ENCODE results near the gene EPB41L3. TPM values are rescaled to one million over a fixed set of nuclear protein-coding genes. Genes with fewer than 3 reads are reported as not detected.
"Not testable (repeated sequence)": the region's sequence is repeated elsewhere in the genome, so short reads cannot be mapped to it uniquely, and the experiment has no call there.

The EPB41L3 gene
- total RNA-seq, 2 donors from 2014 or later, result 37.4 to 77.2 TPM

GRCh38 chr18:5500158-5500939, 43.4 kb downstream of the EPB41L3 start:
- Histone ChIP-seq H3K4me1 (ENCODE audit: control insufficient read depth in 1 of 2, low read depth in 2 of 2) (no peaks in the 10 kb centered on the region), H3K36me3 (no peaks in the 10 kb centered on the region), H3K27me3 (replicated peaks; ENCODE audit: insufficient read depth) (no peaks in the 10 kb centered on the region), H3K27ac (no peak overlapping the region), H3K9me3 (no peaks in the 10 kb centered on the region), H3K4me3 (no peak overlapping the region)
- ATAC-seq (ENCODE audit: insufficient number of reproducible peaks, low FRiP score, low read depth) (no peak), DNase-seq (ENCODE audit: low spot score) (no peak)
- no peak for TF ChIP-seq CTCF (IDR thresholded peaks at IDR 0.05)

- TF ChIP-seq CTCF (IDR thresholded peaks at IDR 0.05), result no peak
- Histone ChIP-seq H3K36me3 (no peaks in the 10 kb centered on the region), H3K27me3 (replicated peaks; ENCODE audit: insufficient read depth) (no peaks in the 10 kb centered on the region), H3K9me3 (no peaks in the 10 kb centered on the region), H3K4me1 (ENCODE audit: control insufficient read depth in 1 of 2, low read depth in 2 of 2) (no peaks in the 10 kb centered on the region), H3K4me3 (no peak overlapping the region), H3K27ac (no peak overlapping the region)
- ATAC-seq (ENCODE audit: insufficient number of reproducible peaks, low FRiP score, low read depth) (no peak), DNase-seq (ENCODE audit: low spot score) (no peak)
These were observed 45.3 kb downstream of the EPB41L3 start for GRCh38 chr18:5498452-5498851.

- Histone ChIP-seq H3K9me3 (no peaks in the 10 kb centered on the region), H3K27me3 (replicated peaks; ENCODE audit: insufficient read depth) (no peaks in the 10 kb centered on the region), H3K27ac (no peak overlapping the region), H3K4me3 (no peak overlapping the region), H3K36me3 (no peaks in the 10 kb centered on the region), H3K4me1 (ENCODE audit: control insufficient read depth in 1 of 2, low read depth in 2 of 2) (no peaks in the 10 kb centered on the region)
- no peak for DNase-seq (ENCODE audit: low spot score)
- no peak for ATAC-seq (ENCODE audit: insufficient number of reproducible peaks, low FRiP score, low read depth)
- TF ChIP-seq CTCF (IDR thresholded peaks at IDR 0.05), result no peak
These were observed 47.5 kb downstream of the EPB41L3 start for GRCh38 chr18:5496305-5496704.

GRCh38 chr18:5490753-5491480, 52.9 kb downstream of the EPB41L3 start:
- TF ChIP-seq CTCF (IDR thresholded peaks at IDR 0.05), result no peak
- Histone ChIP-seq H3K4me1 (ENCODE audit: control insufficient read depth in 1 of 2, low read depth in 2 of 2) (no peaks in the 10 kb centered on the region), H3K27me3 (replicated peaks; ENCODE audit: insufficient read depth) (no peaks in the 10 kb centered on the region), H3K9me3 (no peaks in the 10 kb centered on the region), H3K4me3 (no peak overlapping the region), H3K27ac (no peak overlapping the region), H3K36me3 (no peaks in the 10 kb centered on the region)
- DNase-seq (ENCODE audit: low spot score), result no peak
- no peak for ATAC-seq (ENCODE audit: insufficient number of reproducible peaks, low FRiP score, low read depth)

- H3K36me3 ChIP-seq, result no peaks in the 10 kb centered on the region
- no peaks in the 10 kb centered on the region for H3K4me1 ChIP-seq (ENCODE audit: control insufficient read depth in 1 of 2, low read depth in 2 of 2)
- DNase-seq (ENCODE audit: low spot score) (no peak), ATAC-seq (ENCODE audit: insufficient number of reproducible peaks, low FRiP score, low read depth) (no peak)
- no peak overlapping the region for H3K4me3 ChIP-seq
- no peak overlapping the region for H3K27ac ChIP-seq
- TF ChIP-seq CTCF (IDR thresholded peaks at IDR 0.05), result no peak
- no peaks in the 10 kb centered on the region for H3K9me3 ChIP-seq
- no peaks in the 10 kb centered on the region for H3K27me3 ChIP-seq (replicated peaks; ENCODE audit: insufficient read depth)
These were observed 55.0 kb downstream of the EPB41L3 start for GRCh38 chr18:5488844-5489243.

- not testable (repeated sequence) for ATAC-seq (ENCODE audit: insufficient number of reproducible peaks, low FRiP score, low read depth); H3K4me3 ChIP-seq; H3K27ac ChIP-seq; H3K9me3 ChIP-seq; H3K36me3 ChIP-seq; H3K4me1 ChIP-seq (ENCODE audit: control insufficient read depth in 1 of 2, low read depth in 2 of 2); H3K27me3 ChIP-seq (replicated peaks; ENCODE audit: insufficient read depth); DNase-seq (ENCODE audit: low spot score)
These were observed 55.8 kb downstream of the EPB41L3 start for GRCh38 chr18:5488044-5488443.

Measured in thoracic aorta (tissue), 2 donors.